ENCODE measurements around the gene KCNT1.

Gene KCNT1

DNA sequence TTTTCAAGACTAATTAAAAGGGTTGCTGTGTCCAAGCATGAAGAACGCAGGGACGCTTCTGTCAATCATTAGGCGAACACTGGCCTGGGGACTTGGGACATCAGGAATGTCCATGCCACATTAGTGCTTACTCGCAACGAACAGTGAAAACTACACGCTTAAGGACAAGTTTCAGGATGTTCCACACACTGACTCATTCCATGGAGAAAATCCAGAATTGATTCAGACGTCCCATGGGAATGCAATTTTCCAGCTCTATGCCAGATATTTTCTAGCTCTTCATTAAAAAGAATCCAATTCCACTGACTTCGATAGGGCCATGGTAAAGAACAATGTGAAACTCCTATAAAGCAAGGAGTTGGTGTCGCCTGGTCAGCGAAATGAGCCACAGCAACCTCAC, 107.2 kb downstream of the KCNT1 start:
- peaks cover 38% of the 10 kb centered on the region for H3K36me3 ChIP-seq (ENCODE audit: control insufficient read depth, insufficient read depth, low read length)

DNA sequence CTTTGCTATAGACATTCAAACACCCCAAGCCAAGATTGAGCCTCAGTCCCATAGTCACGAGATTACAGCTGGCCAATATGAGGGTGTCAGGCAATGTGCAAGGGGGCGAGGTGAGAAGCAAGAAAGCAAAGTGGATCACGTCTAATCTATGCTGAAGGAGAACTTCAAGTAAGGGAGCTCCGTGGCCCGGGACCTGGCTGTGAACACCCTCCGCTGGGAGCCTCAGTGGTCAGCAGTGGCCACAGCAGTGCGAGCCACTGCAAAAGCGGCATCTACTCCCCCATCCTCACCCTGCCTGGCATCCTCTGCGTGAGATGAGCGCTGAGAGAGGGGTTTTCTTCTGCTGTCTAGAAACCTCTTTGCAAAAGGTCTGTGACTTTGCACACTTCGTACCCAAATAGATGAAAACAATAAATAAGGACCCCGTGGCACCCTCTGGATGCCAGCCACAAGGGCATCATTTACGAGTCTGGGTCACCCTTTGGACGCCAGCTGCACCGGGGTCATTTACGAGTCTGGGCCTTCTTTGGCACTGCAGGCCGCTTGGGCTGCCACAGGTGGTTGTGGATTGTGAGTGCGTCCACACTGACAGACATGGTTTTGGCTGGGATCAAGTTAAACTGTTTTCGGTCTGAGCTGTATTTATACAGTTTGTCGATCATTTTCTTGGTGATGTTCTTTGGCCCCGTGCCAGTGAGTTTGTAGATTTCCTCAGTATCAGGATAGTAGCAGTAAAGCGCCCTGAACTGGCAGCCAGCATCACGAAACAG, 109.0 kb downstream of the KCNT1 start:
- H3K27me3 ChIP-seq (ENCODE audit: control insufficient read depth, insufficient read depth, low read length, poor library complexity, severe bottlenecking) = no peaks in the 10 kb centered on the region
- H3K4me1 ChIP-seq (ENCODE audit: control insufficient read depth, insufficient read depth, low read length) = no peaks in the 10 kb centered on the region
- H3K9me3 ChIP-seq (ENCODE audit: control insufficient read depth, low read length) = no peaks in the 10 kb centered on the region
- WGBS, 2 experiments = 95 to 96% methylated on average over 23 of the region's 23 CpGs
- H3K27ac ChIP-seq (ENCODE audit: insufficient read depth, low read depth, low read length, poor library complexity, severe bottlenecking) = no peak overlapping the region
- H3K36me3 ChIP-seq (ENCODE audit: control insufficient read depth, insufficient read depth, low read length) = peaks cover 54% of the 10 kb centered on the region
- no peak overlapping the region for H3K4me3 ChIP-seq (ENCODE audit: insufficient read depth, low read depth, low read length)

More for the DNA sequence above, 107.2 kb downstream of the KCNT1 start:
- H3K27ac ChIP-seq (ENCODE audit: insufficient read depth, low read depth, low read length, poor library complexity, severe bottlenecking) = no peak overlapping the region
- no peaks in the 10 kb centered on the region for H3K9me3 ChIP-seq (ENCODE audit: control insufficient read depth, low read length)
- H3K27me3 ChIP-seq (ENCODE audit: control insufficient read depth, insufficient read depth, low read length, poor library complexity, severe bottlenecking) = no peaks in the 10 kb centered on the region
- no peak overlapping the region for H3K4me3 ChIP-seq (ENCODE audit: insufficient read depth, low read depth, low read length)
- H3K4me1 ChIP-seq (ENCODE audit: control insufficient read depth, insufficient read depth, low read length) = no peaks in the 10 kb centered on the region
- 96% methylated on average over 10 of the region's 10 CpGs for whole genome bisulfite sequencing, 2 experiments

DNA sequence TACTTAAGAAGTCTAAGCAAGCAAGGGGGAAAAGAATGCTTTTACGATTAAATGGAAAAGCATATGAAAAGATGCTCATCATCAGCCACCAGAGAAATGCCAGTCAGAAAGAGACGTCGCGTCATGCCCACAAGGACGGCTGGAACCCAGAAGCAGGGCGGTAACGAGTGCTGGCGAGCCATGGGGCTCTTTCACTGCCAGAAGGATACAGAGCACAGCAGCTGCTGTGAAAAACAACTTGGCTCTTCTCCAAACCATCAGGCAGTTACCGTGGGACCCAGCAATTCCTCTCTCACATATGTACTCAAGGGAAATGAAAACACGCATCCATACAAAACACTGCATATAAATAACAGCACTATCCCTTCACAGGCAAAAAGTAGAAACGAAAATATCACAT, 109.8 kb downstream of the KCNT1 start:
- 95 to 97% methylated on average over 11 of the region's 11 CpGs for WGBS, 2 experiments
- H3K36me3 ChIP-seq (ENCODE audit: control insufficient read depth, insufficient read depth, low read length) = peaks cover 58% of the 10 kb centered on the region

DNA sequence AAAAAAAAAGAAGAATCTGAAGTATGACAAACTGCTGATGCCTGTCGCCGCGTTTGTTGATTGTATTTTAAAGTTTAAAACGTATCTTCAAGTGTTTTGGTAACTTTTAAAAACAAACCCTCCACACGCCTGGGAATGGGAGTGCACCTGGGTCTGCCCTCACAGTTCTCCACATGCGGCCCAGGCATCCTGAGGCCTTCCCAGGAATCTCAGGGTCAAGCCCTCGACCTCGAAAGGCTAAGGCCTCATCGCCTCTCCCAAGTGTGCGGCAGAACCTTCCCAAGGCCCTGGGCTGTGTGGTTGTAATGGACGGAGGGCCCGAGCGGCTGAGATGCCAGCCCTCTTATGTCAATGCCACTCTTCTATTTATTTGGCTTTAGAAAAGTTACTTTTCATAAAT, 111.0 kb downstream of the KCNT1 start:
- 95 to 98% methylated on average over 13 of the region's 13 CpGs for WGBS, 2 experiments
- no peak overlapping the region for H3K27ac ChIP-seq (ENCODE audit: insufficient read depth, low read depth, low read length, poor library complexity, severe bottlenecking)
- H3K27me3 ChIP-seq (ENCODE audit: control insufficient read depth, insufficient read depth, low read length, poor library complexity, severe bottlenecking) = no peaks in the 10 kb centered on the region
- H3K9me3 ChIP-seq (ENCODE audit: control insufficient read depth, low read length) = no peaks in the 10 kb centered on the region
- H3K36me3 ChIP-seq (ENCODE audit: control insufficient read depth, insufficient read depth, low read length) = peaks cover 59% of the 10 kb centered on the region
- no peak overlapping the region for H3K4me3 ChIP-seq (ENCODE audit: insufficient read depth, low read depth, low read length)
- no peaks in the 10 kb centered on the region for H3K4me1 ChIP-seq (ENCODE audit: control insufficient read depth, insufficient read depth, low read length)

More for the DNA sequence above, 109.8 kb downstream of the KCNT1 start:
- H3K4me1 ChIP-seq (ENCODE audit: control insufficient read depth, insufficient read depth, low read length) = no peaks in the 10 kb centered on the region
- no peaks in the 10 kb centered on the region for H3K27me3 ChIP-seq (ENCODE audit: control insufficient read depth, insufficient read depth, low read length, poor library complexity, severe bottlenecking)
- no peaks in the 10 kb centered on the region for H3K9me3 ChIP-seq (ENCODE audit: control insufficient read depth, low read length)
- no peak overlapping the region for H3K4me3 ChIP-seq (ENCODE audit: insufficient read depth, low read depth, low read length)
- H3K27ac ChIP-seq (ENCODE audit: insufficient read depth, low read depth, low read length, poor library complexity, severe bottlenecking) = no peak overlapping the region

DNA sequence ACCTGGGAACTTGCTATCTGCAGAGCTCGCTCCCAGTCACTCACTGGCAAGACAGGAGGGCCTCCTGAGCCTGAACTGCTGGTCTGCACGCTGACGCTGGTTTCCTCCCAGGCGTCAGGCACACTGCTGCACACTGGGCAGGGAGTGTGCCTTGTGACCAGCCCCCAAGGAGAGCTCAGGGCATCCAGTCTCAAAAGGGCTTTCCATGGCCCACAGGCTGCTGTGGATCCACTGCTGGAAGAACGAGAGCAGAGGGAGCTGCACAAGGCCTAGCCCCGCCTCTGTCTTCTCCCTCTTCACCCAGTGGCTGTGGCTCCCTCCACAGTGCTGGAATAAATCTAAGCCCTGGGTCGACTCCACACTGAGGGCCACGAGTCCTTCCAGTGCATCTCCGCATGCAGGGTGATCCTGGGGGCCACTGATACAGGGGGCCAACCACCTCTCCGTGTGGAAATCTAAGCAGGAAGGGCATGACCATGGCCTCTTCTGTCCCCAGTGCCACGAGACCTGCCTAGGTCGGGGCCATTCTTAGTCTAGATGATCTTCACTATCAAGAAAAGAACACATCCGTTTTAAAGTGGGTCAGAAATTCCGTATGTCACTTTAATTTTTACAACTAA, 111.8 kb downstream of the KCNT1 start:
- peaks cover 66% of the 10 kb centered on the region for H3K36me3 ChIP-seq (ENCODE audit: control insufficient read depth, insufficient read depth, low read length)
- no peaks in the 10 kb centered on the region for H3K27me3 ChIP-seq (ENCODE audit: control insufficient read depth, insufficient read depth, low read length, poor library complexity, severe bottlenecking)
- H3K9me3 ChIP-seq (ENCODE audit: control insufficient read depth, low read length) = no peaks in the 10 kb centered on the region
- no peaks in the 10 kb centered on the region for H3K4me1 ChIP-seq (ENCODE audit: control insufficient read depth, insufficient read depth, low read length)
- WGBS, 2 experiments = 95 to 96% methylated on average over 14 of the region's 14 CpGs
- no peak overlapping the region for H3K27ac ChIP-seq (ENCODE audit: insufficient read depth, low read depth, low read length, poor library complexity, severe bottlenecking)
- H3K4me3 ChIP-seq (ENCODE audit: insufficient read depth, low read depth, low read length) = no peak overlapping the region

DNA sequence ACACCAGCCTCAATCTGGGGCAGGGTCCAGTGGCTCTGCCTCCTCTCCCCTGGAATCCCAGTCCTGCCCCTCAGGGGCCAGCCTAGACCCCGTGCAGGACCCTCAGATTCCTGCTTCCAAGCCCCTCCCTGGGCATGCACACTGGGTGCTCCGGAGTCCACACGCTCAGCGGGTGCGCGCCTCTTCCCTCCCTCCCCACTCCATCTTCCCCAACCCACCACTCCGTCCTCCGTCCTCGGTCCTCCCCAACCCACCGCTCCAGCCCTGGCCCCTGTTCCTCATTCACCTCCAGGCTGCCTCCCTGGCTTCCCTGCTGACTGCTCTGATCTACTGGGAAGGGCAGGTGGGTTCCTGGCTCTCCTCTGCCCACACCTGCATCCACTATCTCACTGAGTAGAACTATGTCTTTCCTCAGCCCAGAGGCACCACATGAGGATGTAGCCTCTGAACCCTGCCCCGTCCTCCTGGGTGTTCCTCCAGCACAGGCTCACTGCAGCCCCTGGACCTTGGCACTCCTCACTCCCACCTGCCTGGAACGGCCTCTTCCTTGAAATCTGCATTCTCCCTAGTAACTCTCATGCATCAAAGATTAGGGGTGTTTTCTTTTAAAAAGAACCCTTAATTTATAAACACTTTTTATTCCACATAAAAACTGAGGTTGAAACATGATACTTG, 112.6 kb downstream of the KCNT1 start:
- H3K27ac ChIP-seq (ENCODE audit: insufficient read depth, low read depth, low read length, poor library complexity, severe bottlenecking) = no peak overlapping the region
- no peaks in the 10 kb centered on the region for H3K9me3 ChIP-seq (ENCODE audit: control insufficient read depth, low read length)
- peaks cover 71% of the 10 kb centered on the region for H3K36me3 ChIP-seq (ENCODE audit: control insufficient read depth, insufficient read depth, low read length)
- WGBS, 2 experiments = 94 to 97% methylated on average over 12 of the region's 12 CpGs
- no peaks in the 10 kb centered on the region for H3K4me1 ChIP-seq (ENCODE audit: control insufficient read depth, insufficient read depth, low read length)
- no peak overlapping the region for H3K4me3 ChIP-seq (ENCODE audit: insufficient read depth, low read depth, low read length)
- no peaks in the 10 kb centered on the region for H3K27me3 ChIP-seq (ENCODE audit: control insufficient read depth, insufficient read depth, low read length, poor library complexity, severe bottlenecking)

DNA sequence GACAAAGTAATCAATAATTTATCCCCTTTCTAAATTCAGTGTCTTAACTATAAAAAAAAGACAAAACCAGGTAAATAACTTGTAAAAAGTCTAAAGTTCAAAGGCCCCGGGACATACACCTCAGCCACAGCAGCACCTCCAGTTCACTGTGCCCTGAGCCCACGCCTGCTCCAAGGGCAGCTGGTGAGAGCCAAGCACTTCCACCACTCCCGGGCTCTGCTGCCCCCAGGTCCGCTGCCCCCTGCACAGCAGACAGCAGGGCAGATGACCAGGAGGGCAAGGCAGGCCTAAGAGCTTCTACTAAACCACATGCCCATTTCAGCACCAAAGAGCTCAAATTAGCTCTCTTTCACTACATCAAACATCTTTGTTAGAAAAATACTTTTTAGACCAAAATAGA, 113.4 kb downstream of the KCNT1 start:
- H3K36me3 ChIP-seq (ENCODE audit: control insufficient read depth, insufficient read depth, low read length) = peaks cover 77% of the 10 kb centered on the region
- 90 to 94% methylated on average over 4 of the region's 4 CpGs for WGBS, 2 experiments
- H3K4me1 ChIP-seq (ENCODE audit: control insufficient read depth, insufficient read depth, low read length) = no peaks in the 10 kb centered on the region
- no peak overlapping the region for H3K4me3 ChIP-seq (ENCODE audit: insufficient read depth, low read depth, low read length)
- no peaks in the 10 kb centered on the region for H3K27me3 ChIP-seq (ENCODE audit: control insufficient read depth, insufficient read depth, low read length, poor library complexity, severe bottlenecking)
- no peaks in the 10 kb centered on the region for H3K9me3 ChIP-seq (ENCODE audit: control insufficient read depth, low read length)
- no peak overlapping the region for H3K27ac ChIP-seq (ENCODE audit: insufficient read depth, low read depth, low read length, poor library complexity, severe bottlenecking)

DNA sequence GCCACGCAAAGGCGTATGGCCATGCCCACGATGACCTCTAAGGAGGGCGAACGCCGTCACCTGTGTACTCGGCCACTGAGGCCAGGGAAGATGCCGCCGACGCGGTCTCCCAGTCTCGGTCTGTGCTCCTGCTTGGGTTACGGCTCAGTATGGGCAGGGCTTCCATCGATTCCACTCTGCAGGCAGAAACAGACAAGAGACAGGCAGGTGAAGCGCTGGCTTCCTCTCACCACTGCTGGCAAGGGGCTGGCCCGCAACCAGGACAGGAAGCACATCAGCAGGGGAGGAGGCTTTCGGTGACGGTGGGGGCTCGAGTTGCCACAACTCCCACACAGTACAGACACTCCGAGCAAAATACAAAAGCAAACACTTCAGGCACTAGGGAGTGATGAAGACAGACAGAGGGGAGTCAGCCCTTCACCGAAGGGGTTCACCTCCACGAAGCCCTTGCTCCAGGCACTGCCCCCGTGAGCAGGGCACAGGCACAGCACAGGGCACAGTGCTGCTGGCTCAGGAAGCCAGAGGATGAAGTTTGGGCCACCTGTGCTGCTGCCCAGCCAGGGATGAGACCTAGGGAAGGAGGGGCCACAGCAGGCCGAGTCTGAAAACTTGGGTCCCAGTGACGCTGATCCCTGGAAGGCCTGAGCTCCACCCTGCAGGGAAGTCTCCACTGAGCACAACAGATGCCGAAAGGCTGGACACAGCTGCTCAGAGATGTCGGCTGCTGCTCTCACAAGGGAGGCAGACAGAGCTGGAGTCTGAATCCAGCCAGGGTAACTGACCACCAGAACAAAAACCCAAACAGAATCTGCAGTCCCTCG, 114.1 kb downstream of the KCNT1 start:
- Histone ChIP-seq H3K36me3 (ENCODE audit: control insufficient read depth, insufficient read depth, low read length) (peaks cover 76% of the 10 kb centered on the region), H3K27ac (ENCODE audit: insufficient read depth, low read depth, low read length, poor library complexity, severe bottlenecking) (no peak overlapping the region), H3K9me3 (ENCODE audit: control insufficient read depth, low read length) (no peaks in the 10 kb centered on the region), H3K27me3 (ENCODE audit: control insufficient read depth, insufficient read depth, low read length, poor library complexity, severe bottlenecking) (no peaks in the 10 kb centered on the region), H3K4me3 (ENCODE audit: insufficient read depth, low read depth, low read length) (no peak overlapping the region), H3K4me1 (ENCODE audit: control insufficient read depth, insufficient read depth, low read length) (no peaks in the 10 kb centered on the region)
- WGBS, 2 experiments = 91 to 92% methylated on average over 28 of the region's 28 CpGs

DNA sequence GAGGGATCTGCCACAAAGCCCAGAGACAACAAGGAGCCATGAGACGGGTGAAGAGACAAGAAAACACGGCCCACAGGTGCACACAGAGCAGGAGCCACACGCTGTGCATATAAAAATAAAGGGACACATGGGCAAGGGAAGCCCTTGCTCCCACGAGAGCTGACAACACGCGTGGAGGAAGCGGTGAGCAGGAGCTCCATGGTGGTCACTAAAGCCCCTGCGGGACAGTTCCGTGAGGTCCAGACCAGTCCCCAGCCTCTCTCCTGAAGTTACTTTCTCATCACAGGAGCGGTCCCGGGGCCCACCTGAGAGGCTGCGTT, 114.6 kb downstream of the KCNT1 start:
- H3K27ac ChIP-seq (ENCODE audit: insufficient read depth, low read depth, low read length, poor library complexity, severe bottlenecking) = no peak overlapping the region
- no peaks in the 10 kb centered on the region for H3K9me3 ChIP-seq (ENCODE audit: control insufficient read depth, low read length)
- 94 to 96% methylated on average over 12 of the region's 12 CpGs for WGBS, 2 experiments
- peaks cover 76% of the 10 kb centered on the region for H3K36me3 ChIP-seq (ENCODE audit: control insufficient read depth, insufficient read depth, low read length)
- no peaks in the 10 kb centered on the region for H3K4me1 ChIP-seq (ENCODE audit: control insufficient read depth, insufficient read depth, low read length)
- H3K27me3 ChIP-seq (ENCODE audit: control insufficient read depth, insufficient read depth, low read length, poor library complexity, severe bottlenecking) = no peaks in the 10 kb centered on the region
- no peak overlapping the region for H3K4me3 ChIP-seq (ENCODE audit: insufficient read depth, low read depth, low read length)

Data from ectodermal cell (in vitro differentiated cells).